ENCODE data around the gene NOSTRIN. TPM values are rescaled to one million over a fixed set of nuclear protein-coding genes. Genes with fewer than 3 reads are reported as not detected.

The NOSTRIN gene
- total and polyA plus RNA-seq, 5 donors from 2014 or later: not detected

DNA sequence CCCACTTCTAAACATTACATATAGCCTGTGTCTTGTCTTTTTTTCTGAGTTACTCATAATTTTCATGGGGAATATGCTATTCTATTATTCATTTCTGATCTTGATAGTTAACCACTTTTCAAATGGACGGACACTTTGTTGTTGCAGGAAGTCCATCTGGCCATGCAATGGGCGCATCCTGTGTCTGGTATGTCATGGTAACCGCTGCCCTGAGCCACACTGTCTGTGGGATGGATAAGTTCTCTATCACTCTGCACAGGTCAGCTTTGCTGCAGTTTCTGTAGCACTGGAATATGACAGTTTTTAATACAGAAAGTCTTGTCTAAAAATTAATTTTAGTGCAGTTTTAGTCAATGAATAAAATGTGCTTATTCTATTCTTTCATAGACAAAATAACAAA lies 101.9 kb downstream of the NOSTRIN start:
- Histone ChIP-seq H3K4me3 (ENCODE audit: low read depth, low read length) (no peak overlapping the region), H3K36me3 (ENCODE audit: control insufficient read depth, insufficient read depth, low read length) (no peaks in the 10 kb centered on the region), H3K4me1 (ENCODE audit: control insufficient read depth, insufficient read depth, low read length, poor library complexity, severe bottlenecking) (no peaks in the 10 kb centered on the region), H3K27ac (ENCODE audit: insufficient read depth, low read length, poor library complexity, severe bottlenecking) (no peak overlapping the region), H3K27me3 (ENCODE audit: control insufficient read depth, insufficient read depth, low read length) (peaks cover 19% of the 10 kb centered on the region), H3K9me3 (ENCODE audit: control insufficient read depth in 2 of 2, low read length in 2 of 2) (no peaks in the 10 kb centered on the region)
- Mint-ChIP-seq H3K4me3 (no peak overlapping the region), H3K27ac (peak overlapping the region in 1 of 3 donors; percentile 27), H3K9me3 (peaks cover 0 to 3% (median 0%) of the 10 kb centered on the region in 7 donors), H3K27me3 (peaks cover 57% of the 10 kb centered on the region), H3K4me1 (no peaks in the 10 kb centered on the region), H3K36me3 (peaks cover 5% of the 10 kb centered on the region)
- ATAC-seq (ENCODE audit: low read depth in 2 of 2): no peak
- DNase-seq: no peak

DNA sequence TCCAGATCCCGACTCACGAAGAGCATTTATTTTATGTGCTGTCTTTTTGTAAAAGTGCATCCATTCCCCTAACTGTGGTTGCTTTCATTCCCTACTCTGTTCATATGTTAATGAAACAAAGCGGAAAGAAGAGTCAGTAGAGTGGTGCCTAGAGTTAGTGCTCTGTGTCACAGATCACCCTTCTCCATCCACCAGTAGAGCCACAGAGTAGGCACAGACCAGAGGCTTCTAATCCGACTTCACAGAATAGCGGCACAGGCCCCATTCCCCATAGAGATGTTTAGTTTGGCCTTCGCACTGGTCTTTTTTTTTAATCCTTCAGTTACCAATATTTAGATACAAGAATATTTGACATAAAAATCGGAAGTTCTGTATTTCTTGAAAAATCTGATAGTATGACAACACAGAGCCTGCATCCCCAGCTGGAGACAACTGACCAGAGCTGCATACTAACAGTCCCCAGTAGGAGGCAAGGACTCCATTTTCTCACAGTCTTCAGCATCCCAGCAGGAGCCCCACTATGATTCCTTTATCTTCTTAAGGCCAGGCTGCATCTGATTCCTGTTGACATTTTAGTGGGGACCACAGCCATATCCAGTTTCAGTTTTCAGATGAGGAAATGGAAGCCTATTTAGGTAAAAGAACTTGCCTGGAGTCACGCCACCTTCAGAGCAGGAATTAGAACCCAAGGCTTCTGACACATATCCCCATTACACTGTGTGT lies 105.7 kb downstream of the NOSTRIN start:
- peaks cover 0 to 3% (median 0%) of the 10 kb centered on the region in 7 donors for H3K9me3 Mint-ChIP-seq
- H3K27me3 ChIP-seq (ENCODE audit: control insufficient read depth, insufficient read depth, low read length): peaks cover 25% of the 10 kb centered on the region
- ATAC-seq (ENCODE audit: low read depth in 2 of 2): no peak
- no peak overlapping the region for H3K27ac ChIP-seq (ENCODE audit: insufficient read depth, low read length, poor library complexity, severe bottlenecking)
- H3K4me3 Mint-ChIP-seq: no peak overlapping the region
- H3K27ac Mint-ChIP-seq: no peak overlapping the region
- H3K36me3 ChIP-seq (ENCODE audit: control insufficient read depth, insufficient read depth, low read length): no peaks in the 10 kb centered on the region
- H3K27me3 Mint-ChIP-seq: peaks cover 70% of the 10 kb centered on the region
- H3K4me3 ChIP-seq (ENCODE audit: low read depth, low read length): no peak overlapping the region
- peaks cover 0 to 6% (median 2%) of the 10 kb centered on the region in 4 donors for H3K4me1 Mint-ChIP-seq
- H3K9me3 ChIP-seq (ENCODE audit: control insufficient read depth in 2 of 2, low read length in 2 of 2): no peaks in the 10 kb centered on the region
- H3K36me3 Mint-ChIP-seq: peaks cover 5% of the 10 kb centered on the region
- no peaks in the 10 kb centered on the region for H3K4me1 ChIP-seq (ENCODE audit: control insufficient read depth, insufficient read depth, low read length, poor library complexity, severe bottlenecking)
- DNase-seq: no peak

DNA sequence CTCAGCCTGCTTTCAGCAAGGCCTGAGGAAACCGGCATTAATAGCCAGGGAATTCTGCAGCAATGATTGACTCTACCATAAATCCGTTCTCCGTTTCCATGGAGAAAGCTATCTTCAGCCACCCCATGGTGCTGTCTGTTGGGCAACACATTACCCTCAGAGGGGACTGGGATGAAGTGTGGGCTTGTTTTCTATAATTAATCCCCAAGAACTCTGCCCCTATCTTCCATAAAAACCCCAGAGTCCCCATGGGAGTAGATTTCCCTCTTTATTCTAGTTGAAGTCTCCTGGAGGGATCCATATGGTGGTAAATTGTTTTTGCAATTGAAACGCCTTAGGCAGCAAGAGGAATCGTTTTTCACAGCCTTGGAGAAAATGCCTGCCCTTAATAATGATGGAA lies 107.9 kb downstream of the NOSTRIN start:
- no peaks in the 10 kb centered on the region for H3K36me3 ChIP-seq (ENCODE audit: control insufficient read depth, insufficient read depth, low read length)

DNA sequence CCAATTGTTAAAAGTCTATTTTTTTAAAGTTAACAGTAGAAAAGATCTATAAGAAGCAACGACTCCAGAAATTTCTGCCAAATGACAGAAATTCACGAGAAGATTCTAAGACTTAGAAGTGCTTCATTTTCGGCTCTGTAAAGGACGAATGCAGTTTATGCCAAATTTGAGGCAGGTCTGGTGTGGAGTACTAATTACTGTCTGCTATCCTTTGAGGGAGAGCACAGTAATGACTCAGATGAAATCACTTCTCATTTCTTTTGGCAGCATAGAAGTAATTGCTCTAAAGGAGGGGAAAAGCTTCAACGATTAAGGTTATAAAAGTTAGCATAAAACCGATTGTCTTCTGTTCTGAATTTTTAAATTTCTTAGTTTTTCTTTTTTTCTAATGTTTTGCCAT lies 110.0 kb downstream of the NOSTRIN start:
- peaks cover 69% of the 10 kb centered on the region for H3K27me3 Mint-ChIP-seq
- H3K4me1 ChIP-seq (ENCODE audit: control insufficient read depth, insufficient read depth, low read length, poor library complexity, severe bottlenecking): no peaks in the 10 kb centered on the region
- H3K27ac ChIP-seq (ENCODE audit: insufficient read depth, low read length, poor library complexity, severe bottlenecking): no peak overlapping the region
- peaks cover 17% of the 10 kb centered on the region for H3K27me3 ChIP-seq (ENCODE audit: control insufficient read depth, insufficient read depth, low read length)
- DNase-seq: no peak
- no peak overlapping the region for H3K4me3 ChIP-seq (ENCODE audit: low read depth, low read length)
- H3K27ac Mint-ChIP-seq: no peak overlapping the region
- peaks cover 0 to 3% (median 0%) of the 10 kb centered on the region in 7 donors for H3K9me3 Mint-ChIP-seq
- peak overlapping the region in 1 of 4 donors; percentile 45 for H3K4me3 Mint-ChIP-seq
- H3K36me3 Mint-ChIP-seq: peaks cover 5% of the 10 kb centered on the region
- peaks cover 5% of the 10 kb centered on the region in 2 experiments for H3K9me3 ChIP-seq (ENCODE audit: control insufficient read depth in 2 of 2, low read length in 2 of 2)
- no peaks in the 10 kb centered on the region for H3K36me3 ChIP-seq (ENCODE audit: control insufficient read depth, insufficient read depth, low read length)
- no peak for ATAC-seq (ENCODE audit: low read depth in 2 of 2)
- peaks cover 0 to 21% (median 11%) of the 10 kb centered on the region in 4 donors for H3K4me1 Mint-ChIP-seq

More for the DNA sequence above, 107.9 kb downstream of the NOSTRIN start:
- Histone ChIP-seq H3K9me3 (ENCODE audit: control insufficient read depth in 2 of 2, low read length in 2 of 2) (peaks cover 0 to under 1% of the 10 kb centered on the region in 2 experiments), H3K4me1 (ENCODE audit: control insufficient read depth, insufficient read depth, low read length, poor library complexity, severe bottlenecking) (no peaks in the 10 kb centered on the region), H3K27me3 (ENCODE audit: control insufficient read depth, insufficient read depth, low read length) (peaks cover 20% of the 10 kb centered on the region), H3K4me3 (ENCODE audit: low read depth, low read length) (no peak overlapping the region), H3K27ac (ENCODE audit: insufficient read depth, low read length, poor library complexity, severe bottlenecking) (no peak overlapping the region)
- Mint-ChIP-seq H3K27ac (no peak overlapping the region), H3K4me3 (no peak overlapping the region), H3K27me3 (peaks cover 67% of the 10 kb centered on the region), H3K9me3 (peaks cover 0 to 3% (median 0%) of the 10 kb centered on the region in 7 donors), H3K4me1 (peaks cover 0 to 9% (median 4%) of the 10 kb centered on the region in 4 donors), H3K36me3 (peaks cover 5% of the 10 kb centered on the region)
- no peak for DNase-seq
- no peak for ATAC-seq (ENCODE audit: low read depth in 2 of 2)

DNA sequence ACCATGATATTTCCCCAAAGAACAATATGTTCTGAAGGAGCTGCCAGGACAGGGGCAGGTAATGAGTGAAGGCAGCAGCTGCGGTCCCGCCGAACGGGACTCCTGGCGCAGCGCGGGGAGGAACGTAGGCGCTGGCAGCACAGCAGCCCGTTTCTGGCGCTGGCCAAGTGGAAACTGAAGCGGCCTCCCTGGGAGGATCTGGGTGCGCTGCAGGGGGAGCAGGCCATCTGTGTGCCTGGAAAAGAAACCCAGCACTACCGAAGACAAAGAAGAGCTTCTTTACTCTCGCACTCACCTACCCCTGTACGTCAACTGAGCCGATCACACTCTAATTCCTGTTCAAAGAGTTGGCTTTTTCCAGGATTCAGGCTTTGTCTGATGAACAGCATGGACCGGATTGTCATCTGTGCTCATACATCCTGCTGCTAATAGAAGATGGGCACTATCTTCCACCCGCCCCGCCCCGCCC lies 110.5 kb downstream of the NOSTRIN start:
- H3K36me3 Mint-ChIP-seq: peaks cover under 1% of the 10 kb centered on the region
- H3K4me1 ChIP-seq (ENCODE audit: control insufficient read depth, insufficient read depth, low read length, poor library complexity, severe bottlenecking): no peaks in the 10 kb centered on the region
- H3K27ac ChIP-seq (ENCODE audit: insufficient read depth, low read length, poor library complexity, severe bottlenecking): no peak overlapping the region
- ATAC-seq (ENCODE audit: low read depth in 2 of 2) (no peak), DNase-seq (no peak)
- H3K9me3 Mint-ChIP-seq: peaks cover 0 to 3% (median 0%) of the 10 kb centered on the region in 7 donors
- H3K4me3 Mint-ChIP-seq: peak overlapping the region in 1 of 4 donors; percentile 44
- H3K4me1 Mint-ChIP-seq: peaks cover 0 to 21% (median 11%) of the 10 kb centered on the region in 4 donors
- no peak overlapping the region for H3K27ac Mint-ChIP-seq
- H3K36me3 ChIP-seq (ENCODE audit: control insufficient read depth, insufficient read depth, low read length): no peaks in the 10 kb centered on the region
- H3K4me3 ChIP-seq (ENCODE audit: low read depth, low read length): no peak overlapping the region
- H3K9me3 ChIP-seq (ENCODE audit: control insufficient read depth in 2 of 2, low read length in 2 of 2): peaks cover 5% of the 10 kb centered on the region in 2 experiments
- H3K27me3 Mint-ChIP-seq: peaks cover 70% of the 10 kb centered on the region
- peaks cover 17% of the 10 kb centered on the region for H3K27me3 ChIP-seq (ENCODE audit: control insufficient read depth, insufficient read depth, low read length)

DNA sequence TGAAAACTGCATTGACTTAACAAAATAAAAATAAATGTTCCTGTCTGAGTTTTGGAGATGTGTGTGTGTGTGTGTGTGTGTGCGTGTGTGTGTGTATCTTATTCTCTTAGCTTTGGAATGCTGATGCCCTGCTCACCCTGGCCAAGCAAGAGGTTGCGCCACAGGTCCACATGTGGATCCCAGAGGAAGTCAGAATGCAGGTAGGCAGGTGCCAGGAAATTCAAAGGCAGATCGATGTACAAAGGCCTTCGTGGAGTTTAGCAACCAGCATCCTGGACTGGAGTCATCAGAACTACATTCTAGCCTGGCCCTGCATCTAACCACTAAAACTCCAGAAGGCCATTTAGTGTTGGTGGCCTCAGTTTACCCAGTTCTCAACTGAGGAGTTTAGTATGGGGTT lies 111.1 kb downstream of the NOSTRIN start:
- Mint-ChIP-seq H3K4me1 (peaks cover 0 to 21% (median 11%) of the 10 kb centered on the region in 4 donors), H3K27me3 (peaks cover 67% of the 10 kb centered on the region), H3K36me3 (no peaks in the 10 kb centered on the region), H3K9me3 (peaks cover 0 to 3% (median 0%) of the 10 kb centered on the region in 7 donors), H3K4me3 (no peak overlapping the region), H3K27ac (no peak overlapping the region)
- ATAC-seq (ENCODE audit: low read depth in 2 of 2): no peak
- Histone ChIP-seq H3K27me3 (ENCODE audit: control insufficient read depth, insufficient read depth, low read length) (peaks cover 17% of the 10 kb centered on the region), H3K9me3 (ENCODE audit: control insufficient read depth in 2 of 2, low read length in 2 of 2) (peaks cover 5% of the 10 kb centered on the region in 2 experiments), H3K4me1 (ENCODE audit: control insufficient read depth, insufficient read depth, low read length, poor library complexity, severe bottlenecking) (no peaks in the 10 kb centered on the region), H3K4me3 (ENCODE audit: low read depth, low read length) (no peak overlapping the region), H3K27ac (ENCODE audit: insufficient read depth, low read length, poor library complexity, severe bottlenecking) (no peak overlapping the region), H3K36me3 (ENCODE audit: control insufficient read depth, insufficient read depth, low read length) (no peaks in the 10 kb centered on the region)
- DNase-seq: no peak
